Activated CD4-positive, alpha-beta T cell treated with anti-CD3 and anti-CD28 coated beads, Interleukin-2, amount 10 ng/mL, durations not matched to agents 24 days and 14 days (primary cell): Measurements from ENCODE around the gene NUP43. TPM values are rescaled to one million over a fixed set of nuclear protein-coding genes. Genes with fewer than 3 reads are reported as not detected.
"Not testable (repeated sequence)": the region's sequence is repeated elsewhere in the genome, so short reads cannot be mapped to it uniquely, and the experiment has no call there.

ENCODE experiments used
- DNase-seq: peaks from one replicate; pipeline ENCODE4 v3.0.0; 2022
- H3K27ac Mint-ChIP-seq: one replicate; pipeline ENCODE4 v1.8.0; 2022; ENCODE audit warnings: mild to moderate bottlenecking, mixed read lengths
- H3K27me3 Mint-ChIP-seq: one replicate; pipeline ENCODE4 v1.8.0; 2022; ENCODE audit warnings: mixed read lengths
- H3K36me3 Mint-ChIP-seq: one replicate; pipeline ENCODE4 v1.8.0; 2022; ENCODE audit warnings: low read depth, mild to moderate bottlenecking, mixed read lengths
- H3K4me1 Mint-ChIP-seq: one replicate; pipeline ENCODE4 v1.8.0; 2021; ENCODE audit warnings: mixed read lengths
- H3K4me3 Mint-ChIP-seq: one replicate; pipeline ENCODE4 v1.8.0; 2022; ENCODE audit warnings: mild to moderate bottlenecking, moderate library complexity, mixed read lengths
- H3K9me3 Mint-ChIP-seq: one replicate; pipeline ENCODE4 v1.8.0; 2021; ENCODE audit warnings: mixed read lengths
- intact Hi-C: fragments of 100-400 bp; cut with micrococcal nuclease; formaldehyde crosslinking; loops from one replicate; pipeline ENCODE4 v1.15.1; 2023
- total RNA-seq: library from RNA; stranded (reverse); gene quantifications from 2 replicates; pipeline ENCODE4 v1.2.3, GENCODE V29; 2022

NUP43 gene
- total RNA-seq, 1 donor from 2014 or later = 78.9 TPM

DNA sequence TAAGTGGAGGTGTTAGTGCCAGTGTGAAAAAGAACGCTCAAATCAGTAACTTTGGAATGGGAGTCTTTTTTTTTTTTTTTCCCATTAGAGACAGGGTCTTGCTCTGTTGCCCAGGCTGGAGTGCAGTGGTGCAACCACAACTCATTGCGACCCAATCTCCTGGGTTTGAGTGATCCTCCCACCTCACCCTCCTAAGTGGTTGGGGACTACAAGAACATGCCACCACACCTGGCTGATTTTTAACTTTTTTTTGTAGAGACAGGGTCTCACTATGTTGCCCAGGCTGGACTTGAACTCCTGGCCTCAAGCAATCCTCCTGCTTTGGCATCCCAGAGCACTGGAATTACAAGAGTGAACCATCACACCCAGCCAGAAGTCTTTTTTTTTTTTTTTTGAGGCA is 48.2 kb downstream of the NUP43 start:
- Mint-ChIP-seq H3K27ac (no peak overlapping the region), H3K36me3 (peaks cover 25% of the 10 kb centered on the region), H3K4me3 (no peak overlapping the region), H3K27me3 (no peaks in the 10 kb centered on the region), H3K9me3 (no peaks in the 10 kb centered on the region), H3K4me1 (peaks cover 10% of the 10 kb centered on the region)
- intact Hi-C loops = no loop called here
- no peak for DNase-seq

- Mint-ChIP-seq H3K4me3 (no peak overlapping the region), H3K4me1 (peaks cover 10% of the 10 kb centered on the region), H3K36me3 (peaks cover 28% of the 10 kb centered on the region), H3K9me3 (no peaks in the 10 kb centered on the region), H3K27me3 (no peaks in the 10 kb centered on the region), H3K27ac (peak overlapping the region; percentile 17)
- no peak for DNase-seq
- intact Hi-C loops = no loop called here
Observed at GRCh38 chr6:149696901-149697300, 49.4 kb downstream of the NUP43 start.

DNA sequence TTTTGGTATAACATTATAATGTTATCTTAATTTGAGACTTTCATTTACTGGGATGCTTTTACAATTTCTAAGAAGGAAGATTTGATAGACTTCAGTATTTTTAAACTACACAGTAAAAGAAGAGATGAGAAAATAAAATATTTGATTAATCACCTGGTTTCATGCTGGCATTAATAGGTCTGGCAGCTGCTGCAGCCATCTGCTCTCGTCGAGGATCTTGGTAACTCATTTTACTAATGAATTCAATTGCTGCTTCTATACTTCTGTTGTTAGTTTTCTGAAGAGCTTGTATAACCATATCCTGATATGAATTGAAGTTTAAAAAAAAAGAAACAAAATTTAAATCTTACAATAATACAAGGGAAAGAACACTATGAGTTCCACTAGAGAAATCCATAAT is 51.4 kb downstream of the NUP43 start:
- Mint-ChIP-seq H3K9me3 (no peaks in the 10 kb centered on the region), H3K4me3 (no peak overlapping the region), H3K27ac (no peak overlapping the region), H3K4me1 (peaks cover 7% of the 10 kb centered on the region), H3K27me3 (no peaks in the 10 kb centered on the region), H3K36me3 (peaks cover 28% of the 10 kb centered on the region)
- intact Hi-C loops = no loop called here
- no peak for DNase-seq

DNA sequence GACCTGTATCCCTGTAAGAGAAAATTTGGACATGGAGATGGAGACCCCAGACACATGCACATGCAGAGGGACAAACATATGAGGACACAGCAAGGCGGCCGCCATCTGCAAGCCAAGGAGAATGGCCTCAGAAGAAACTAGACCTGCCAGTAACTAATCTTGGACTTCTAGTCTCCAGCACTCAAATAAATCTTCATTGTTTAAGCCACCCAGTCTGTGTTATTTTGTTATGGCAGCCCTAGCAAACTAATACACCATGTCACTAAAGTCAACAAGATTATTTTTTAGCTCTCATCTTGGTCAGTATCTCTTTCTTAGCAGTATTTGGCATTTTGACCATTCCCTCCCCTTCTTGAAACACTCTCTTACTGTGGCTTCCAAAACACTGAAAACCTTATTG is 55.1 kb downstream of the NUP43 start:
- DNase-seq = no peak
- no peaks in the 10 kb centered on the region for H3K27me3 Mint-ChIP-seq
- peaks cover 35% of the 10 kb centered on the region for H3K36me3 Mint-ChIP-seq
- no peak overlapping the region for H3K27ac Mint-ChIP-seq
- H3K4me3 Mint-ChIP-seq = no peak overlapping the region
- H3K4me1 Mint-ChIP-seq = peaks cover 13% of the 10 kb centered on the region
- intact Hi-C loops = no loop called here
- no peaks in the 10 kb centered on the region for H3K9me3 Mint-ChIP-seq

GRCh38 chr6:149686230-149686629 is 60.1 kb downstream of the NUP43 start:
- Mint-ChIP-seq H3K9me3 (no peaks in the 10 kb centered on the region), H3K36me3 (peaks cover 36% of the 10 kb centered on the region), H3K27me3 (no peaks in the 10 kb centered on the region), H3K4me3 (no peak overlapping the region), H3K4me1 (peaks cover 23% of the 10 kb centered on the region), H3K27ac (peak overlapping the region; percentile 56)
- intact Hi-C loops = loop anchor here (2.0 kb wide), 1 partner anchor 33 kb away; the partner anchor contains the start of gene LATS1
- DNase-seq = no peak

- no peak for DNase-seq
- no peaks in the 10 kb centered on the region for H3K9me3 Mint-ChIP-seq
- H3K27ac Mint-ChIP-seq = no peak overlapping the region
- no peaks in the 10 kb centered on the region for H3K27me3 Mint-ChIP-seq
- H3K4me1 Mint-ChIP-seq = peaks cover 25% of the 10 kb centered on the region
- no peak overlapping the region for H3K4me3 Mint-ChIP-seq
- peaks cover 44% of the 10 kb centered on the region for H3K36me3 Mint-ChIP-seq
- intact Hi-C loops = no loop called here
Observed at GRCh38 chr6:149683256-149683859, 63.0 kb downstream of the NUP43 start.

GRCh38 chr6:149681845-149682244 is 64.5 kb downstream of the NUP43 start:
- H3K4me3 Mint-ChIP-seq, H3K27ac Mint-ChIP-seq, H3K27me3 Mint-ChIP-seq, DNase-seq, H3K9me3 Mint-ChIP-seq, intact Hi-C loops: not testable (repeated sequence)
- Mint-ChIP-seq H3K4me1 (peaks cover 19% of the 10 kb centered on the region), H3K36me3 (peaks cover 50% of the 10 kb centered on the region)

DNA sequence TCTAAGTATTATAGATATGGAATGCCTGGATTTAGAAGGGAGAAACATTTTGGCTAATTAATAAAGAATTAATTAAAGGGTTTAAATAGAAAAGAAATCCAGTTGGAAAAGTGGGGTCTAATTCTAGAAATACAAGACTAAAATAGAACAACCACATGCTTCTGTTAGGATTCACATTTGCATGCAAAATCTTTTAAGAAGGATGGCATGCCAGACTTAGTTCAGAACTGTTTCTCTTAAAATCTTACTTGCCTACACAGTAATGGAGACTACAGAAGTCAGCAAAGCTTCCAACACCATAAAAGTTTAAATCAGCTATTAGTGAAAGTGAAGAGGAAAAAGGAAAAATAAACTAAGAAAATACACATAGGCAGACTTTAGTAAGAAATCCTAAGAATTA is 65.1 kb downstream of the NUP43 start:
- peaks cover 48% of the 10 kb centered on the region for H3K36me3 Mint-ChIP-seq
- DNase-seq = no peak
- no peak overlapping the region for H3K4me3 Mint-ChIP-seq
- H3K27me3 Mint-ChIP-seq = no peaks in the 10 kb centered on the region
- H3K9me3 Mint-ChIP-seq = no peaks in the 10 kb centered on the region
- intact Hi-C loops = no loop called here
- no peak overlapping the region for H3K27ac Mint-ChIP-seq
- H3K4me1 Mint-ChIP-seq = peaks cover 12% of the 10 kb centered on the region

DNA sequence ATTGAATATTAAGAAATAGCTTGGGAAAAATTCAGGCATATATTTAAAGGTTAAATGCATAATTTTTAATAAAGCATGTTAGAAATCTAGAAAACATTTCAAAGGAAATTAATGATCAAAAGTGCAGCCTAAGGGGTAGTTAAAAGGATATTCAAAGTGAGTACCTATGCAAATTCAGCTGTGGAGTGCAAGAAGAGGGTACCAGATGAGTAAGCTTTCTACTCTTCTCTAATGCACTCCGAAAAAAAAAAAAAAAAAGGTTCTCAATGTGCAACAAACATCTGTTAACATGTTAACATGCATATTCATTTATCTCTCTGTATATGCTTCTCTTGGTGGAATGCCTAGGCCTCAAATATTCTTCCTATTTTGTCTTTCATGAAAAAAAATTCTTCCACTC is 65.8 kb downstream of the NUP43 start:
- Mint-ChIP-seq H3K27me3 (no peaks in the 10 kb centered on the region), H3K4me3 (no peak overlapping the region), H3K36me3 (peaks cover 48% of the 10 kb centered on the region), H3K9me3 (no peaks in the 10 kb centered on the region), H3K4me1 (peaks cover 10% of the 10 kb centered on the region), H3K27ac (no peak overlapping the region)
- intact Hi-C loops = no loop called here
- no peak for DNase-seq

Other genes starting within 250 kb of the NUP43 start
- gene PPIL4, start 200.5 kb downstream of the NUP43 start, total RNA-seq = 24.2 and 28.4 TPM in 2 replicates
- gene GINM1, start 180.2 kb downstream of the NUP43 start, total RNA-seq = 18.0 and 19.9 TPM in 2 replicates
- 18.9 and 23.0 TPM in 2 replicates for gene KATNA1, start 97.8 kb downstream of the NUP43 start, total RNA-seq
- gene LATS1, start 28.4 kb downstream of the NUP43 start, total RNA-seq = 31.8 and 33.7 TPM in 2 replicates
- 98.0 and 101 TPM in 2 replicates for gene PCMT1, start 3.2 kb upstream of the NUP43 start, total RNA-seq
- gene LRP11, start 117.8 kb upstream of the NUP43 start, total RNA-seq = 3.7 TPM in 2 replicates
- not detected in 2 replicates for gene RAET1E, start 151.6 kb upstream of the NUP43 start, total RNA-seq
- not detected in 2 replicates for gene RAET1G, start 176.6 kb upstream of the NUP43 start, total RNA-seq
- 0.40 and 0.47 TPM in 2 replicates for gene ULBP2, start 195.5 kb upstream of the NUP43 start, total RNA-seq
- 0.49 and 0.76 TPM in 2 replicates for gene ULBP1, start 217.4 kb upstream of the NUP43 start, total RNA-seq